Measurements from ENCODE around the gene MAP3K19.

The MAP3K19 gene

GRCh38 chr2:134946073-134946472, 101.2 kb downstream of the MAP3K19 start:
- Histone ChIP-seq H3K27me3 (ENCODE audit: control insufficient read depth, insufficient read depth, low read length) (no peaks in the 10 kb centered on the region), H3K9me3 (ENCODE audit: control insufficient read depth, low read length) (no peaks in the 10 kb centered on the region), H2AFZ (no peak overlapping the region), H3K27ac (no peak overlapping the region), H3K9ac (no peak overlapping the region), H3K79me2 (peaks cover 27% of the 10 kb centered on the region), H3K4me1 (peaks cover 10% of the 10 kb centered on the region), H3K36me3 (ENCODE audit: control insufficient read depth, insufficient read depth, low read length) (no peaks in the 10 kb centered on the region), H3K4me2 (ENCODE audit: low read length) (no peak overlapping the region), H3K4me3 (ENCODE audit: low read depth, low read length) (no peak overlapping the region)
- no peak for TF ChIP-seq CTCF (IDR thresholded peaks at IDR 0.05)

- no peaks in the 10 kb centered on the region for H3K36me3 ChIP-seq (ENCODE audit: control insufficient read depth, insufficient read depth, low read length)
- H3K9me3 ChIP-seq (ENCODE audit: control insufficient read depth, low read length), result no peaks in the 10 kb centered on the region
- H3K4me2 ChIP-seq (ENCODE audit: low read length), result no peak overlapping the region
- H3K79me2 ChIP-seq, result peaks cover 26% of the 10 kb centered on the region
- no peak overlapping the region for H2AFZ ChIP-seq
- H3K27me3 ChIP-seq (ENCODE audit: control insufficient read depth, insufficient read depth, low read length), result no peaks in the 10 kb centered on the region
- TF ChIP-seq CTCF (IDR thresholded peaks at IDR 0.05), result no peak
- H3K27ac ChIP-seq, result no peak overlapping the region
- H3K9ac ChIP-seq, result no peak overlapping the region
- peaks cover 10% of the 10 kb centered on the region for H3K4me1 ChIP-seq
- H3K4me3 ChIP-seq (ENCODE audit: low read depth, low read length), result no peak overlapping the region
Observed at GRCh38 chr2:134944975-134945374, 102.3 kb downstream of the MAP3K19 start.

DNA sequence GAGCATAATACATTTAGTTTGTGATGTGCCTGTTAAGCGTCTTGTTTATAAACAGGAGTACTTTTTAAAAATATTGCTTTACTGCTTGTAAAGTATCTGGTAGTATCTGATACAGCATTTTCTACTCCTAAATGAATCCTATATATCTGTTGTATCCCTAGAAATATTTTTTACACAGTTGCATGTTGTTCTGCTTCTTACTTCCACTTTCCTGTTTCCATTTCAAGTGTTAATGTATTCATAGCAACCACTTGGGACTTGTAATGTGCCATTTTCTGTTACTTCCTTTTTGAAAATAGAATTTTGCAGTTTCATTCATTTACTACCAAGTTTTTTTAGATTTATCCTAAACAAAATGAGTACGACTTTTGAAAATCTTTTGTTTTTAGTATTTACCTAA, 103.7 kb downstream of the MAP3K19 start:
- Histone ChIP-seq H3K9ac (no peak overlapping the region), H3K27me3 (ENCODE audit: control insufficient read depth, insufficient read depth, low read length) (no peaks in the 10 kb centered on the region), H3K79me2 (peaks cover 17% of the 10 kb centered on the region), H3K4me1 (peaks cover 10% of the 10 kb centered on the region), H3K36me3 (ENCODE audit: control insufficient read depth, insufficient read depth, low read length) (no peaks in the 10 kb centered on the region), H2AFZ (no peak overlapping the region), H3K27ac (no peak overlapping the region), H3K4me2 (ENCODE audit: low read length) (no peak overlapping the region), H3K4me3 (ENCODE audit: low read depth, low read length) (no peak overlapping the region), H3K9me3 (ENCODE audit: control insufficient read depth, low read length) (no peaks in the 10 kb centered on the region)
- TF ChIP-seq CTCF (IDR thresholded peaks at IDR 0.05), result no peak

DNA sequence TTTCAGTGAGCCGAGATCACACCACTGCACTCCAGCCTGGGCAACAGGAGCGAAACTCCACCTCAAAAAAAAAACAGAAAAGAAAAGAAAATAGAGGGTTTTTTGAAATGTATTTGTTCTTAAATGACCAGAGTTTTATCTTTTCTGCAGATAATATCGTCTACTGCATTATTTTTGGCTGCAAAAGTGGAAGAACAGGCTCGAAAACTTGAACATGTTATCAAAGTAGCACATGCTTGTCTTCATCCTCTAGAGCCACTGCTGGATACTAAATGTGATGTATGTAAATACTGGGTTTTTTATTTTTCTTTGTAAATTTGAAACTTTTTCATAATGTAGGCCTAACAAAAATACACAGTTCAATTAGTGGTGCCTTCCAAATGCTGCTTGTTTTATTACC, 110.6 kb downstream of the MAP3K19 start:
- Histone ChIP-seq H3K36me3 (ENCODE audit: control insufficient read depth, insufficient read depth, low read length) (no peaks in the 10 kb centered on the region), H3K9ac (no peak overlapping the region), H3K27ac (peak overlapping the region; percentile 37), H3K79me2 (peaks cover 6% of the 10 kb centered on the region), H3K4me2 (ENCODE audit: low read length) (peak overlapping the region; percentile 58), H2AFZ (no peak overlapping the region), H3K4me3 (ENCODE audit: low read depth, low read length) (peak overlapping the region; percentile 30), H3K9me3 (ENCODE audit: control insufficient read depth, low read length) (no peaks in the 10 kb centered on the region), H3K27me3 (ENCODE audit: control insufficient read depth, insufficient read depth, low read length) (no peaks in the 10 kb centered on the region), H3K4me1 (peaks cover 19% of the 10 kb centered on the region)
- no peak for TF ChIP-seq CTCF (IDR thresholded peaks at IDR 0.05)

DNA sequence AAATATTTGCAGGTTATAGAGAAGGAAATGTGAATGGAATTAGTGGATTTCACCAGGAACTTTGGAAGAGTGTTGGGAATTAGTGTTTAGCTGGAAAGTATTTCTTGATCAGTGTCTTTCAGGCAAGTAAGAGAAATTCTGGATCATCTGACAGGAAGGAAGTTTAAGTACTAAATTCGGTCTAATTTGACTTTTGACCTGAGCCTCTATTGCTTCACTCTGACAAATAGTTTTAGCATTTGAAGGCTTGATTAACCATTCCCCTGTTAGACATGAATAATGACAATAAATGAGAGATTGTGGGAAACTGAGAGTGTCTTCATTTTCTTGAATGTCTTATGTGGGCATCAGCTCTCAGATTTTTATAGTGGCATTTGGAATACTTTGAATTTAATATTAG, 112.6 kb downstream of the MAP3K19 start:
- no peak for TF ChIP-seq CTCF (IDR thresholded peaks at IDR 0.05)
- H3K4me2 ChIP-seq (ENCODE audit: low read length), result peak overlapping the region; percentile 16
- peak overlapping the region; percentile 5 for H3K4me3 ChIP-seq (ENCODE audit: low read depth, low read length)
- no peaks in the 10 kb centered on the region for H3K9me3 ChIP-seq (ENCODE audit: control insufficient read depth, low read length)
- H3K79me2 ChIP-seq, result peaks cover 21% of the 10 kb centered on the region
- no peaks in the 10 kb centered on the region for H3K36me3 ChIP-seq (ENCODE audit: control insufficient read depth, insufficient read depth, low read length)
- H2AFZ ChIP-seq, result no peak overlapping the region
- no peaks in the 10 kb centered on the region for H3K27me3 ChIP-seq (ENCODE audit: control insufficient read depth, insufficient read depth, low read length)
- H3K27ac ChIP-seq, result no peak overlapping the region
- no peak overlapping the region for H3K9ac ChIP-seq
- peaks cover 19% of the 10 kb centered on the region for H3K4me1 ChIP-seq
